ENCODE data around the gene TRIM34.
A peak's percentile ranks its signal among the peaks of the same experiment; 100 is the strongest.
"Not testable (repeated sequence)": the region's sequence is repeated elsewhere in the genome, so short reads cannot be mapped to it uniquely, and the experiment has no call there.

TRIM34 gene, protein sequence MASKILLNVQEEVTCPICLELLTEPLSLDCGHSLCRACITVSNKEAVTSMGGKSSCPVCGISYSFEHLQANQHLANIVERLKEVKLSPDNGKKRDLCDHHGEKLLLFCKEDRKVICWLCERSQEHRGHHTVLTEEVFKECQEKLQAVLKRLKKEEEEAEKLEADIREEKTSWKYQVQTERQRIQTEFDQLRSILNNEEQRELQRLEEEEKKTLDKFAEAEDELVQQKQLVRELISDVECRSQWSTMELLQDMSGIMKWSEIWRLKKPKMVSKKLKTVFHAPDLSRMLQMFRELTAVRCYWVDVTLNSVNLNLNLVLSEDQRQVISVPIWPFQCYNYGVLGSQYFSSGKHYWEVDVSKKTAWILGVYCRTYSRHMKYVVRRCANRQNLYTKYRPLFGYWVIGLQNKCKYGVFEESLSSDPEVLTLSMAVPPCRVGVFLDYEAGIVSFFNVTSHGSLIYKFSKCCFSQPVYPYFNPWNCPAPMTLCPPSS
- total RNA-seq, result 0.14 to 0.24 reads per million in 2 donors

DNA sequence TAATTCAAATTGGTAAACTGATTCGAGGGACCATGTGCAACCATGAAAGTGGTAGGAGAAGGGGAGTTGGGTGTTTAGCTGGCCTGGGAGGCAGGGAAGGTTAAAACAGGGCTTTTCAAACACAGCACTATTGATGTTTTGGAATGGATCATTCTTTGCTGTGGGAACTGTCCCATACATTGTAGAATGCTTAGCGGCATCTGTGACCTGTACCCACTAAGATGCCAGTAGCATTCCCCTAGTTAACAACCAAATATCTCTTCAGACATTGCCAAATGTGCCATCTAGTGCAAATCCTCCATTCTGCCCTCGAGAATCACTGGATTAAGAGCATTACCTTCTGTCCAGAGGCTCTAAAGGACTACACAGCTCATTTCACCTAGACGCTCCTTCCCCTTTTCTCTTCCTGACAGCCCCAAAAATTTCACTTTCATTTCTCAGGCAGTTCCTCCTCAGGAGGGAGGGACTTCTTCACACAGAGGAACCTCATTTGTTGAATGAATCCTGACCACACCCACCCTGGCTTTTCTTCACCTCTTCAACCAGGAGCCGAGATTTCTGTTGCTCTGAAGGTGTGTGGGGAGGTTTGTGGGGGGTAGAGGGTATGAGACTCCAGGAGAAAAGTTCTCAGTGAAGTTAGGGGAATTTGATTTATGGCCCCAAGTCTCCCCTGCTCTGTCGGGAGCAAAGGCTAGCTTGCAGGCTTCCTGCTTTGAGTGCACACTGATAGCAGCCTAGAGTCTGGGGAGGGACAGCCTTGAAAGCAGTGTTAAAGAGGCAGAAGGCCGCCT is at the start of gene TRIM34:
TRIM34 (plus strand) TSS at position 513 of the 791 bp plus-strand sequence. CDS start 7,331 bp downstream, outside the sequence.
- peak; percentile 26 for DNase-seq

DNA sequence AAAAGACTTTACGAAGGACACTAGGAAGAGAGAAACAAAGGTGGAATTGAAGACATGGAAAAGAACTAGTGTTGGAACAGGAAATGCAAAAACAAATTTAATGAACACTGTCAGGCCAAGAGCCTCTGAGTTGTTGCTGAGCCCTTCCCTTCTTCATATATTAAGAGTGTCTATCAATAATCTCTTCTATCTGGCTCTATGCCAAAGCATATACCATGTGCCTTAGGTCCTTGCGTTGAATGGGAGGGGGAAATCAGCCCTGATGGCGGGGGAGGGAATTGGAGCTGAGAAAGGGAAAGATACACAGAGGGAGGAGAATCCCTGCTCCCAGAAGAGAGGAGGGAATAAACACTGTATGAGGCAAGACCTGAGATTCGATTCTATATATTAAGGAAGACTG is 49.6 kb upstream of the TRIM34 start:
- no peak for DNase-seq

DNA sequence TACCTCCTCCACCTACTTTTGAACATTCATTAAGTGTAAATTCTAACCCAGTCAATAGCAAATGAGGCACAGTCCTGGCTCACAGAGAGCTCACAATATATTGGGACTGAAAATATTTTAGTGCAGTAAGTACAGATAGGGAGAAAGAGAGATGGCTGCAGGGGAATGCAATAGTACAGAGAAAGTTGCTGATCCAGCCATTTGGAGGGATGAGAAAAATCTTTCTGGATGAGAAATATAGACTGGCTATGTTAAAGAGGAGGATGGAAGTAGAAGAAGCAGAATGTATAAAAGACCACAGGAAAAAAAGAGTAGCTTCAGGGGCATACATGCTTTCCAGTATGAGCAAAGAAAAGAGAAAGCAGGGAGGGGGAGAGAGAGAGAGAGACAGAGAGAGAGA is 47.7 kb upstream of the TRIM34 start:
- no peak for DNase-seq

DNA sequence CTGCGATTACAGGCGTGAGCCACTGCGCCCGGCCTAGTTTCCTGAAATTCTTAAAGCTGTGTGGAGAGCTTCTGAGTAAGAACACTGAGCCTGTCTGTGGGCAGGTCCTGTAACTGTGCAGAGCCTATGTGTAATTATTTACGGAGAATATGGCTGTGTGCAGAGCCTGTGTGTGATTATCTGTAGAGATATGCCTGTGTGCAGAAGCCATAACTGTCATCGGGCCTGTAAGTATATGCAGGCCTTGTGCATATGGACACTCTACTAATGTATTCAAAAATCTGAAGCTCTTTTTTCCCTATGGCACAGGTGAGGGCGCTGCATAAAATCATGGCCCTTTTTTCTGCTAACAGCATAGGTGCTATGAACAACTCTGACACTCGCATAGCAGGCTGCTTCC is 44.2 kb upstream of the TRIM34 start, which contains the start of gene OR52B6:
OR52B6 (plus strand) TSS at position 301 of the 400 bp plus-strand sequence; CDS start at position 301, 0 bp downstream.
- no peak for DNase-seq

DNA sequence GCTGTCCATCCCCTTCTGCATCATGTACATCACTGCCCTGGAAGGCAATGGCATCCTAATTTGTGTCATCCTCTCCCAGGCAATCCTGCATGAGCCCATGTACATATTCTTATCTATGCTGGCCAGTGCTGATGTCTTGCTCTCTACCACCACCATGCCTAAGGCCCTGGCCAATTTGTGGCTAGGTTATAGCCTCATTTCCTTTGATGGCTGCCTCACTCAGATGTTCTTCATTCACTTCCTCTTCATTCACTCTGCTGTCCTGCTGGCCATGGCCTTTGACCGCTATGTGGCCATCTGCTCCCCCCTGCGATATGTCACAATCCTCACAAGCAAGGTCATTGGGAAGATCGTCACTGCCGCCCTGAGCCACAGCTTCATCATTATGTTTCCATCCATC is 43.8 kb upstream of the TRIM34 start:
- DNase-seq, result no peak

DNA sequence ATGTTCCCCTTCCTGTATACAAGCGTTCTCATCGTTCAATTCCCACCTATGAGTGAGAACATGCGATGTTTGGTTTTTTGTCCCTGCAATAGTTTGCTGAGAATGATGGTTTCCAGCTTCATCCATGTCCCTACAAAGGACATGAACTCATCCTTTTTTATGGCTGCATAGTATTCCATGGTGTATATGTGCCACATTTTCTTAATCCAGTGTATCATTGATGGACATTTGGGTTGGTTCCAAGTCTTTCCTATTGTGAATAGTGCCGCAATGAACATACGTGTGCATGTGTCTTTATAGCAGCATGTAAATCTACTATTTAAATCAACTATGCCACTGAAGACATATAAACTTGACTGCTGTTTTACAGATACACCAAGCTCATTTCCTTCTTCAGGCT is 40.3 kb upstream of the TRIM34 start:
- not testable (repeated sequence) for DNase-seq

DNA sequence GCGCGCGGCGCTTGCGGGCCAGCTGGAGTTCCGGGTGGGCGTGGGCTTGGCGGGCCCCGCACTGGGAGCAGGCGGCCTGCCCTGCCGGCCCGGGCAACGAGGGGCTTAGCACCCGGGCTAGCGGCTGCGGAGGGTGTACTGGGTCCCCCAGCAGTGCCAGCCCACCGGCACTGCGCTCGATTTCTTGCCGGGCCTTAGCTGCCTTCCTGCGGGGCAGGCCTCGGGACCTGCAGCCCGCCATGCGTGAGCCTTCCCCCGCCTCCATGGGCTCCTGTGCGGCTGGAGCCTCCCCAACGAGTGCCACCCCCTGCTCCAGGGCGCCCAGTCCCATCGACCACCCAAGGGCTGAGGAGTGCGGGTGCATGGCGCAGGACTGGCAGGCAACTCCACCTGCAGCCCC is 34.9 kb upstream of the TRIM34 start:
- DNase-seq, result not testable (repeated sequence)

DNA sequence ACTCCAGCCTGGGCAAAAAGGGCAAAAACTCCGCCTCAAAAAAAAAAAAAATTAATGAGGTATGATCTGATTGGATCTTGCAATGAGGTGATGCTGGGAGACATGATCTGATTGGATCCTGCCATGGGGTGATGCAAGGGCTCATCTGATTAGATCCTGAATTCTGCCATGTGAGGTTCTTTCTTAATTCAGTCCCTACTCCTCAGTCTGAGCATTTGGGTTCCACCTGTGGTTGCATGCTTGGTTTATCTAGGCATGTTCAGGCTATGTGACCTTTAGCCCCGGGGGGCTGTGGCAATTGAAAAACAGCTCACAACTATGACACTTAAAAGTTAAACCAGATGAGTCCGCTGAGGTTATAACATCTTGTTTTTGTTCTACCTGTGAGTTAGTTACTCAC is 33.2 kb upstream of the TRIM34 start:
- no peak for DNase-seq

DNA sequence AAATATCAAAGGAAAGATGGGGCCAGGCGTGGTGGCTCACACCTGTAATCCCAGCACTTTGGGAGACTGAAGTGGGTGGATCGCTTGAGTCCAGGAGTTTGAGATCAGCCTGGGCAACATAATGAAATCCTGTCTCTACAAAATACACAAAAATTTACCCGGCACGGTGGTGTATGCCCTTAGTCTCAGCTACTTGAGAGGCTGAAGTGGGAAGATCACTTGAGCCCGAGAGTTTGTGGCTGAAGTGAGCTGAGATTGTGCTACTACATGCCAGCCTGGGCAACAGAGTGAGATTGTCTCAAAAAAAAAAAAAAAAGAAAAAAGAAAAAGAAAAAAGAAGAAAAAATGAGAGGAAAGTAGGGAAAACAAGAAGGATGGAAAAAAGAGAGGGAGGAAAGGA is 32.2 kb upstream of the TRIM34 start:
- DNase-seq, result no peak

DNA sequence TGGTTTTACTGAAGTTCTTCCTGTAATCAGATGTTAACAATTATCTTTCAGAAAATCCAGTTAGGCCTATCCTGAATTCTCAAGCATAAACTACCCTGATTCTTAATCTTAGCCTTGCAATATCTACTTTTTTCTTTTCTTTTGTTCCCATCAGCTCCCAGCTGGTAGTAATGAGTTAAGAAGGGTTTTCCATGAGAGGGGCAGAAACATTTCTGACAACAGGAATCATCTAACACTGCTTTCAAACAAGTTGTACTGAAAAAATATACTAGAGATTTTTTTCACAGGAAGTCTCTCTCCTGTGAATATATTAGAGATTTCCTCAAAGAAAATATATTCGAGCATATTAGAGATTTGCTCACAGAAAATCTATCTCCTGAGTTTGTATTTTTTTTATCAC is 31.7 kb upstream of the TRIM34 start:
- no peak for DNase-seq

DNA sequence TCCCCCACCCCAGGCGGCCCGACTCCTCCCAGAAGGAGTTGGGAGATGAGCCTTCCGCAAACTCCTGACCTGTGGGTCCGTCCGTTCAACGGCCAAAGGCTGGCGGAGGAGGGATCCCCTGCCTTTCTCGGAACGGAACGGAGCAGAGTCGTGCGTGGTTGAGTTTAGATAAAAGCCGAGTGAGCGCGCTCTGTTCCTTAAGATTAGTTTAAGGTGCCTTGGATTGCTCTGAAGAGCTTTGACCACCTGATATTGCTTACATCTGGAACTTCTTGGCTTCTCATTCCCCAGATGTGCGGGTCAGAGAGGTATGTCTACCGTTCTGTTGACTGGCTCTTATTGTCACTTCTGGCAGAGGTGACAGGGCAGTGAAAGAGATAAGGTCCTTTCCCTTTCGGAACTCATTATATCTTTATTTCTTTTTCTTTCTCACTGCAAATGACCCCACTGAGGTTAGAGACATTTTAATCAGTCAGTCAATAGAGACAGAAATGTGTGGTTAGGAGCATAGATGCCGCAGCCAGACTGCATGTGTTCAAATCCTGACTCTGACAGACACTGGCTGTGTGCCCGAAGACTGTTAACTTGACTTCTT is 28.1 kb upstream of the TRIM34 start, which contains the start of gene TRIM6:
TRIM6 (plus strand) TSS at position 31 of the 595 bp plus-strand sequence; CDS start at position 292, 261 bp downstream.
- no peak for DNase-seq

DNA sequence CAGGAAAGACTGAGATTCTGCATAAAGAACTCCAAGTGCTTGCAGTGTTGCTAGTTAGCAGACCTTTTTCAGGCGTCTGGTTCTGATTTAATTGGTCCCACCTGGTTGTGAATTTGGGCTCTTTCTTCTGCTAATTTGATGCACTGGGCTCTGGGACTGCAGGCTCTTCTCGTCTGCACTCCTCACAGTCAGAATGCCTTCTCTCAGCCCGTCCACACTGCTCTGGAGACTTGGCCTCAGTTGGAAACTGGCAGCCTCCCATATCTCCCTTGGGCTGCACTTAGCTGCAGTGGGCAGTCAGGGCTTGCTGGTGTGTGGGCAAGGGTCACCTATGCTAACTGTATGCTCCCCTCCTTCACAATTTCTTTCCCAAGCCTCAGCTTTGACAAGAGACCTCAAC is 26.8 kb upstream of the TRIM34 start:
- DNase-seq, result no peak

DNA sequence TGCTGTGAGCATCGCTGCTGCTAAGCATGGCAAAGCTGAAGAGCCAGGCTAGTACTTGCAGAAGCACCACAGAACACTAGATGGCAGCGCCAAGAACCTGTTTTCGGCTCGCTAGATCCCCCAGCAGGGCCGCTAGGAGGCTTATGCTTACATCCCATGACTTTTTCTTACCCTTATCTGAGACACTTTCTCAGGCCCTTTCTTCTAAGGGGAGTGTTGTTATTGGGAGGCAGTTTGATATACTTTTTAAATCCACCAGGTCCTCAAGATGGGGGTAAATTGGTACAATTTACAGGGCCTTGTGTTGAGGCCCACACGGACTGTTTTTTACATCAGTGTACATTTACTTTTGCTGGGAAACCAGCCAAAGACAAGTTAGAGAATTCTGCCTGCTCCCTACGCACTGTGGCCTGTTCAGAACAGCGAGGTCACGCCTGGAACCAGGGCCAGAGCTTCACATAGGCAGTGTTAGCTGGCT is 24.4 kb upstream of the TRIM34 start:
- peak; percentile 34 for DNase-seq

DNA sequence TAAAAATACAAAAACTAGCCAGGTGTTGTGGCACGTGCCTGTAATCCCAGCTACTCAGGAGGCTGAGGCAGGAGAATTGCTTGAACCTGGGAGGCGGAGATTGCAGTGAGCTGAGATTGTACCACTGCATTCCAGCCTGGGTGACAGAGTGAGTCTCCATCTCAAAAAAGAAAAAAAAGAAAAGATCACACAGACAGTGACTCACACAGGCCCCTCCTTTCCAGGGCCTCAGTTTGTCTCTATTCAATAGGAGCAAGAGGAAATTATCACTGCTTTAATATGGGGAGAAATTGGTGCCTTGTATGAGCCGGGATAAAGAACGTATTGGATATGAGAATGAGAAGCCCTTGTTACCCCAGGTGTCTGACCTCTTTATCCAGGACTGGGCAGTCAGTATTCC is 22.0 kb upstream of the TRIM34 start:
- not testable (repeated sequence) for DNase-seq

DNA sequence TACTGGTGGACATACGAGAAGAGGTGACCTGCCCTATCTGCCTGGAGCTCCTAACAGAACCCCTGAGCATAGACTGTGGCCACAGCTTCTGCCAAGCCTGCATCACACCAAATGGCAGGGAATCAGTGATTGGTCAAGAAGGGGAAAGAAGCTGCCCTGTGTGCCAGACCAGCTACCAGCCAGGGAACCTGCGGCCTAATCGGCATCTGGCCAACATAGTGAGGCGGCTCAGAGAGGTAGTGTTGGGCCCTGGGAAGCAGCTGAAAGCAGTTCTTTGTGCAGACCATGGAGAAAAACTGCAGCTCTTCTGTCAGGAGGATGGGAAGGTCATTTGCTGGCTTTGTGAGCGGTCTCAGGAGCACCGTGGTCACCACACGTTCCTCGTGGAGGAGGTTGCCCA is 21.5 kb upstream of the TRIM34 start:
- no peak for DNase-seq

DNA sequence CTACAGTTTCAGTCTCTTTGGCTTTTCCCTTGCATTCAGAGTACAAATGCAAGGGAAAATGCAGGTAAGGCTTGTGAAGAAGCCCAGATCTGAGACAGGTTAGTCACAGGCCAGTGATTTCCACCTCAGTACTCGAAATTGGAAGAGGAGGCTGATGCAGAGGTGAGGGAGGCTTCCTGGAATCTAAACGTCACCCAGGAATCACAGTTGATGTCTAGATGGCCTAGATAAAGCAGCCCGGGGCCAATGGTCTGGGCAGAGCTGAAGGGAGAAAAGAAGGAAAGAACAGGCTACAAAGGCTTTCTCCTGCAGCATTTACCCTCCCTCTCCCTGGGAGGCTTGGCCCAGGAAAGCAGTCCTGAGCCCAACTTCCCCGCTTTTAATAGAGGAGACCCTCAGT is 19.9 kb upstream of the TRIM34 start:
- no peak for DNase-seq

DNA sequence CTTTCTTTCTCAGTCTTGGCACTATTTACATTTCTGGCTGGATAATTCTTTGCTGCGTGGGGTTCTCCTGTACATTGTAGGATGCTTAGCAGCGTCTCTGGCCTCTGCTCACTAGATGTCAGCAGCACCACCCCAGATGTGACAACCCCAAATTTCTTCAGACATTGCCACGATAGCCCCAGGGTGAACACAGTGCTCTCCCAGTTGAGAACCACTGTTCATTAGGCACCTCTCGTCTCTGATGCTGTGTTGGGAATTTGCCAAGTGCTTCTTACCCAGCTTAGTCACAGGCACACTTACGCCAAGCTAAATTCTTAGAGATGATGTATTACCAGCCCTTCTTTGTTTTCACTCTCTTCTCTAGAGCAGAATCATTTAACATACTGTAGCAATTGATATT is 19.0 kb upstream of the TRIM34 start:
- DNase-seq, result no peak

DNA sequence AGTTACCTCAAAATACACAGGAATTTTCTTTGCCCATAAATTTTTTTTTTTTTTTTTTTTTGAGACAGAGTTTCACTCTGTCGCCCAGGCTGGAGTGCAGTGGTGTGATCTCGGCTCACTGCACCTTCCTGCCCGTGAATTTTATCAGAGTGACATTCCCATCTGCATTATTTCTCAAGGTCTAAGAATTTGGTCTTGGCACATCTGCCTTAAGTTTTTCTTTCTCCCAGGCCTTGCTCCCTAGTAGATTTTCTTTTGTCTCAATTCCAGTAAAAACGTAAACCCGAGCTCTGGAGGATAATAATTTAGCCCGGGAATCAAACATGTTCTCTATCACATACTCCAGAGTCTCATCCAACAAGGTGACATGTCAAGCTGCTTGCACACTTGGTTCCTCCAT is 16.0 kb upstream of the TRIM34 start:
- DNase-seq, result no peak

DNA sequence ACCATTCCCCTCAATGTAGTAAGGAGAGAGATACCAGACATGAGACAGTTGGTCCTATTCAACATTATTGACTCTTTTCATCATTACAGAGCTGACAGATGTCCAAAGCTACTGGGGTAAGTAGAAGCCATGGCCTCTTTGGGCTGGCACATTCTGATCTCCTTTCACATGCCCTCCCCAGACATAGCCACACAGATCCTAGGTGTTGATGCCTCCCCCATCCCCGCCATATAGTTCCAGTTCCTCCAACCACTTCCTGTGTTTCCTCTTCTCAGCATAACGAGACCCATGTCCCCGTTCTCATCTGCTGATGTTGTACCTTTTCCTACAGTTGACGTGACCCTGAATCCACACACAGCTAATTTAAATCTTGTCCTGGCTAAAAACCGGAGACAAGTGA is 14.4 kb upstream of the TRIM34 start:
- no peak for DNase-seq

DNA sequence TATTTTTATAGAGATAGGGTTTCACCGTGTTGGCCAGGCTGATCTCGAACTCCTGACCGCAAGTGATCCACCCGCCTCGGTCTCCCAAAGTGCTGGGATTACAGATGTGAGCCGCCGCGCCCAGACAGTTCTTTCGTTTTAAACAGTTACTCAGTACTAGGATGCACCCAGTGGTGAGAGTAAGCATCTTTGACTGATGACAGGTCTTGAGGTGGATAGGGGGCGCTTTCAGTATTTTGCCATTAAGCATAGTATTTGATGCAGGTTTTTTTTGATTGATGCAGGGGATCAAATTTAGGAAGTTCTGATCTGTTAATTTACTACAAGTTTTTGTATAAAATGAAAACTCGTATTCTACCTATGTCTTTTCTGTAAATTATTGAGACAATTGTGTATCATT is 13.2 kb upstream of the TRIM34 start:
- DNase-seq, result no peak

DNA sequence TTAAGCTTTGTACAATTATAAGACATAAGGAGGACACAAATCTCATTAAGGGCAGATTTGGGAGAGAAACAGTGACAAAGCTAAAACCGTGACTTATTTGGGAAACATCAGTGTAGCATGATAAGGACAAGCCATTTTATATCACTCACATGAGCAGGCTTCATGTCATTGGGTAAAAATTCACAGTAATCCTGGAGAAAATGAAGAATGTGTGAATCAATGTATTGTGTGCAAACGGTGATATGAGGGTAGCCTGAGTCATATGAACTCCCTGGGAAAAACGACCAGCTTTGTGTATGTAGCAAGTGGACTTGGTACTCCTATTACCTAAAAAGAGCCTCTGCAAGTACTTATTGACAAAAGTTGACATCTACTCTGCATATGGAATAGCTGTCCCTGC is 6.0 kb upstream of the TRIM34 start:
- no peak for DNase-seq

DNA sequence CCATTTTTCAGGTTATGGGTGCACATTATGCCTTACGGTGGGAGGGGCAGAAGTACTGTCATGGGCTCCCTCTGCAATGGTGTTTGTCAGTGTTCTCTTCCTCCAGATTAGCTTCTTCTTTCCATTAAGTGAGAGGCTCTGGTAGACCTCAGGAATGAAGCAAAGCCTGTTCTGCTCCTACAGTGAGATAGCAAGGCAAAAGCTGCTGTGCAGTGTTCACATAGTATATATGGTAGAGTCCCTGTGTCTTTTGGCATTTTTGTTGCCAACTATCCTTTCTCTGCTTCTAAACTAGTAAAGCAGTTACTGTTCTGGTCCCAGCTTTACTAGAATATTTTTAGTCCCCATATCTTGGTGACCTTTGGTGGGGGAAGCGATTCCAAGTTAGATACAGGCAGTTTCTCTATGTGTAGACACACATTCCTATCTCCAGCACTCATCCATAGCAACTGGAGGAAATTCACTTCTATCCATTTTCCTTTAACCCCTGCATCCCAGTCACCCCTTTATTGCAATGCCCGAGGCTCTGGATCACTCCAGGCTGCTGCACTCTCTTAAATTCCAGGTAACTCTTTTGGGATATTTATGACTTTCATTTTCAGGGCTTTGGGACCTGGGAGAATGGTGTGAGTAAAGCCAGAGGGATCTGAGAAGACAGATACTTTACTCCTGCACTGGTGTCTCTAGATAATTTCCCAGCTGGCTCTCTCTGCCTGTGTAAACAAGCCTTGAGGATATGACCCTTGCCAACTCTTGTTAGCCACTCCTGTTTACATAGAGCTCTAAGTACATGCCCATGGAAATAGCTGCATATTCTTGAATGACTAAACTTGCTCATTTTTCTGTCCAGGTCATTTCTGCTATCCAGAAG is 3.9 kb upstream of the TRIM34 start:
- DNase-seq, result no peak

All from T-helper 9 cell (primary cell).